A673 (cell line): ENCODE results near the gene MARK2. TPM values are rescaled to one million over a fixed set of nuclear protein-coding genes. Genes with fewer than 3 reads are reported as not detected.

Source experiments
- BruUV-seq: library from RNA; stranded (reverse); fragments of 400-500 nt; replicated peaks from 2 replicates; lab custom pipeline; 2021; lab: Mats Ljungman, UMichigan
- CTCF ChIA-PET: fragments of 300-600 bp; sonication (Branson Sonifier 250); formaldehyde crosslinking; loops from one replicate; lab custom pipeline; 2022; ENCODE audit warnings: antibody characterized with exemption; lab: Charles Lee
- POLR2A ChIA-PET: fragments of 300-600 bp; sonication (Branson Sonifier 250); formaldehyde crosslinking; loops from one replicate; lab custom pipeline; 2022; ENCODE audit warnings: antibody characterized with exemption; ENCODE audit not compliant: low non-redundant PET; lab: Charles Lee
- DNase-seq: peaks from one replicate; pipeline ENCODE4 v3.0.0-alpha.2; 2015; ENCODE audit warnings: low spot score
- H3K27ac ChIP-seq: fragments of 200-600 bp; sonication (generic); 2 replicates; pipeline ENCODE4 v1.5.1; 2016; ENCODE audit warnings: mixed run types, low read depth, mild to moderate bottlenecking, mixed read lengths, antibody characterized with exemption, low read length; ENCODE audit not compliant: poor library complexity, severe bottlenecking
- H3K27me3 ChIP-seq: fragments of 200-600 bp; sonication (generic); replicated peaks from 2 replicates; pipeline ENCODE4 v1.6.1; 2017; ENCODE audit warnings: mixed run types, low read depth, mild to moderate bottlenecking, mixed read lengths, antibody characterized with exemption, low read length; ENCODE audit not compliant: insufficient read depth, poor library complexity
- H3K36me3 ChIP-seq: fragments of 200-600 bp; sonication (generic); 2 replicates; pipeline ENCODE4 v1.6.1; 2016; ENCODE audit warnings: mixed run types, mild to moderate bottlenecking, mixed read lengths, antibody characterized with exemption, low read length; ENCODE audit not compliant: insufficient read depth, poor library complexity, severe bottlenecking
- H3K4me1 ChIP-seq: fragments of 200-600 bp; sonication (generic); 2 replicates; pipeline ENCODE4 v1.6.1; 2017; ENCODE audit warnings: mixed run types, mild to moderate bottlenecking, mixed read lengths, antibody characterized with exemption, low read length; ENCODE audit not compliant: insufficient read depth, poor library complexity, severe bottlenecking
- H3K4me3 ChIP-seq: fragments of 200-600 bp; sonication (generic); 2 replicates; pipeline ENCODE4 v1.5.1; 2016; ENCODE audit warnings: low read depth, mixed run types, mild to moderate bottlenecking, mixed read lengths, low read length; ENCODE audit not compliant: poor library complexity, severe bottlenecking
- H3K9me3 ChIP-seq: fragments of 200-600 bp; sonication (generic); 2 replicates; pipeline ENCODE4 v1.6.1; 2016; ENCODE audit warnings: mixed run types, low read depth, mild to moderate bottlenecking, mixed read lengths, antibody characterized with exemption, low read length; ENCODE audit not compliant: poor library complexity, severe bottlenecking
- CTCF ChIP-seq: fragments of 300-800, 200-600 bp; sonication (generic); conservative IDR thresholded peaks from 2 replicates; pipeline ENCODE4 v1.5.1; 2017; ENCODE audit warnings: low read depth, mild to moderate bottlenecking, antibody characterized with exemption, low read length, moderate library complexity, mixed read lengths
- EZH2 ChIP-seq: fragments of 200-600 bp; sonication (generic); IDR thresholded peaks from 2 replicates; pipeline ENCODE4 v1.6.1; 2017; ENCODE audit warnings: borderline replicate concordance, low read depth, mild to moderate bottlenecking, mixed read lengths, antibody characterized with exemption, low read length; ENCODE audit not compliant: poor library complexity, severe bottlenecking
- intact Hi-C: fragments of 100-400 bp; cut with micrococcal nuclease; formaldehyde crosslinking; loops from one replicate; pipeline ENCODE4 v1.10.0; 2022; ENCODE audit not compliant: unreplicated experiment
- total RNA-seq: library from RNA; stranded (reverse); gene quantifications from 2 replicates; pipeline ENCODE4 v1.2.3, GENCODE V29; 2021

The MARK2 gene
- total RNA-seq, 1 experiment from 2014 or later: 61.7 TPM

GRCh38 chr11:63920126-63920938 is 81.4 kb downstream of the MARK2 start:
- Histone ChIP-seq H3K9me3 (no peaks in the 10 kb centered on the region), H3K36me3 (no peaks in the 10 kb centered on the region), H3K4me1 (peaks cover 23% of the 10 kb centered on the region), H3K27ac (no peak overlapping the region), H3K4me3 (no peak overlapping the region), H3K27me3 (no peaks in the 10 kb centered on the region)
- no peak for DNase-seq
- no TSS peak for BruUV-seq
- no peak for TF ChIP-seq CTCF
- TF ChIP-seq EZH2: no peak
- ChIA-PET CTCF (no interaction called here), POLR2A (no interaction called here)
- intact Hi-C loops: no loop called here

DNA sequence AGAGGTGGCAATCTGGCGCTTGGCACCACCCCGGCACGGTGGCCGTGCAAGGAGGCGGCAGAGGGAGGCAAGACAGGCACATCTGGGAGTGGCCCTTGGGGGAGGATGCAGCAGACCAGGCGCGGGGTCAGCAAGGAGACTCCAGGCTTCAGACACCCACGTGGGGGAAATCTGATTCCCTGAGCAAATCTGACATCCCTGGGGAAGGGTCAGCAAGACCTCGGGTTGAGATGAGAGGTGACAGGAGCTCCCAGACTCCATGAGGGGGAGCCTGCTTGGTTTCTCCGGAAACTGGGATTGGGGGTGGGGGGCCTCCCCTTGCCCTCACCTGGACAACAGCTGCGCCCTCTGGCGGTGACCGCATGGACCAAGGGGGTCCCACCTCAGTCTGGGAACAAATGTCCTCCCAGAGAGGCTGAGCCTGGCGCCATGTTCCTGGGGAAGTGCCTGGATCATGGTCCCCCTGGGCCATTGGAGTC is 82.1 kb downstream of the MARK2 start:
- no peaks in the 10 kb centered on the region for H3K9me3 ChIP-seq
- DNase-seq: no peak
- H3K4me3 ChIP-seq: no peak overlapping the region
- no peaks in the 10 kb centered on the region for H3K27me3 ChIP-seq
- H3K36me3 ChIP-seq: no peaks in the 10 kb centered on the region
- TF ChIP-seq EZH2 (no peak), CTCF (no peak)
- no peak overlapping the region for H3K27ac ChIP-seq
- CTCF ChIA-PET: interaction anchor here (0.6 kb wide), 1 partner anchor 85 kb away, joined by 3 read pairs; no protein-coding TSS in a partner anchor
- POLR2A ChIA-PET: no interaction called here
- peaks cover 23% of the 10 kb centered on the region for H3K4me1 ChIP-seq
- no TSS peak for BruUV-seq
- intact Hi-C loops: no loop called here

- no peak for DNase-seq
- H3K4me1 ChIP-seq: peaks cover 17% of the 10 kb centered on the region
- no TSS peak for BruUV-seq
- H3K27me3 ChIP-seq: no peaks in the 10 kb centered on the region
- ChIA-PET POLR2A (no interaction called here), CTCF (interaction anchor here (0.5 kb wide), 1 partner anchor 112 kb away, joined by 15 read pairs; no protein-coding TSS in a partner anchor)
- intact Hi-C loops: no loop called here
- no peaks in the 10 kb centered on the region for H3K9me3 ChIP-seq
- H3K27ac ChIP-seq: no peak overlapping the region
- H3K4me3 ChIP-seq: no peak overlapping the region
- no peak for TF ChIP-seq CTCF
- TF ChIP-seq EZH2: no peak
- H3K36me3 ChIP-seq: no peaks in the 10 kb centered on the region
These were observed 83.8 kb downstream of the MARK2 start for GRCh38 chr11:63922673-63923192.
